Cortex of kidney (tissue), 1 donor: Measurements from ENCODE around the gene CNOT4.
"Not testable (repeated sequence)": the region's sequence is repeated elsewhere in the genome, so short reads cannot be mapped to it uniquely, and the experiment has no call there.

Experiments used
- DNase-seq: peaks from one replicate; lab custom pipeline; 2025; lab: John Stamatoyannopoulos, UW

Gene CNOT4

DNA sequence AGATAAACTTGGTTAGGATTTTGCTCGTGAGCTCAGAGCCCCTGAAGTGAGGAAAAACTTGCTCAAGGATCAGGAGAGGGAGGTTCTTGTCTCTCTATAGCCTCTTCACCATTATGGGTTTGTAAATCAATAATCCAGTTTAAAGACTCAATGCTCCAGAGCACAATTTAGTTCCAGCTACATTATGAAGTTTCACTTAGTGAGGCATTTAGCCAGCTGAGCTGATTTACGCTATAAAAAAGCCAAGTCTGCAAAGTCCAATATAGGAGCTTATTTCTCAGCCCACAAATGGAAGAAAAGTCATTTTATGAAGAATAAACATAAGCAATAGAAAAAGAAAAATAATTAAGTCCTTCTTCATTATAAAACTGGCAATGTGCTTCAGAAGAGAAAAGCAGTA is 145.7 kb downstream of the CNOT4 start:
- DNase-seq = no peak

DNA sequence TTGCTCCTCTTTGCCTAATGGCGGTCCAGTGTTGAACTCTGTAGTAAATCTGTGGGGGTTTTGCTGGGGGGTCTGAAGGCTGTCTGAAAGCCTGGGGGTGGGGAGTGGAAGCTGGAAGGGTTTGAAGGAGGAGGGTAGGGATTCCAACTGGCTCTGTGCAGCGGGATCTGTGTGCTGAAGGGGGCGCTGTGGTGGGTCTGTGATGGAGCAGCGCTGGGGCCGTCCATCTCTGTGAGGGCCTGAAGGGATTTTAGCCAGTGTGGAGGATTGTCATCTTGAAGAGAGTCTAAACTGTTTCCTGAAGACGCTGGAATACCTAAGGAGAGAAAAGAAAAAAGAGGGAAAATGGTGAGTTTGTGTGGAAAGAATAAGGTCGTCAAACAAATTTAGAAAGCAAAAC is 147.0 kb downstream of the CNOT4 start:
- no peak for DNase-seq

DNA sequence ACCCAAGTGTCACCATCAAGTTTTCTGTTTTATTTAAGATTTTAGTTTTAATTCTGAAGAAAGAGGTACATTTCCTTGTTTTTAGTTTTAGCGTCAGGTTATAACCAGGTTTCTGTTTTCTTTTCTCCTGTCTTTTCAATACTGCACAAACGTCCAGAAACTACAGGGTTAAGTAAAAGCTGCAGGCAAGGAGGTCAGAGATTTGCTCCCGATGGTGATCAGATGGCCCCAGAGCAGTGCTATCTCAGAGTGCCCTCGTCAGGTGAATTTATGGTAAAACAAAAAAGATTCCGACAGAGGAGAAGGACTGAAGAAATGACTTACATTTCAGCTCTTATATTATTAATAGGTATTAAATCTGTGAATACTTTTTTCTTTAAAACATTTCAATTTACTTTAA is 148.1 kb downstream of the CNOT4 start:
- DNase-seq = no peak

DNA sequence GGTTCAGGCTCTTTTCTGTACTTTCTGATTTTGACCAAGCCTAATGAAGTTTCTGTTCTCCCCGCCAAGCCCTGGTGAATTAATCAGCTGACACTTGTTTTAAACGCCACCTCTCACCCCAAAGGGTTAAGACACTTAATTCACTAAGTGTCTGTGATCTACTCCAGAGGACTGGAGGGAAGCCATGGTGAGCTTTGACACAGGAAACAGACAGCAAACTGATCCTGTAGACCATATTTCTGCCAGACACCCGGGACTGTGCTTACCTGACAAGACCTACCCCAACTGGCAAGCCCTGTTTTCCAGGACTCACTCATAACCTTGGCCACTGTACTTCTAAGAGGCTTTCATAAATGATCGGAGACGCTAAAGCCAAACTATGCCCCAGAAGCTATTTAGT is 150.3 kb downstream of the CNOT4 start:
- no peak for DNase-seq

DNA sequence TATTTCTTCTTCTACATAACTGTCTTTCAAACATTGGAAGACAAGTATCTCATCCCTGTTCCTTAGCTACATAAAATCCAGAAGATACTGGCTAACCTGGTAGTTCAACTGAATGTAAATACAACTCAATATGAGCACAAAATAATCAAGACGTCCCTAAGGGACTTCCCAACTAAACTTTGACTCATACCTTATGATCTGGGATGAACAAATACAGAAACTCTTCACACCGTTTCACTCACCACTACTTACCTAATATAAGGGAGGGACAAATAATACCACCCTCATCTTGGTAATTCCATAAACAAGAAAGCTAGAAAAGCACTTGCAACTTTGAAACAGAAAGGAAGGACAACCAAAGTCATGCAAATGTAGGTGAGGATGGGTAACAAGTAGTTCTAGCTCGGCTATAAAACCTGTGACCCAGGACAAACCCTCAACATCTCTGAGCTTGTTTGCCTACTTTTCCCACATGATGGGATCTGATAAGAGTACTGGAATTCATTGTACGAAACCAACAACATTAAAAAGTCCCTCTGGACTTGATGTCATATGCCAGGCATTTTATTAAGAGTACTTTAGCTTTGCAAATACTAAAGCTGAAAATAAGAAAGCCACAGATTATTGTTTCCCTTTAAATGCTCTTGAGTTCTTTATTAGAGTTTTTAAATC is 154.4 kb downstream of the CNOT4 start:
- DNase-seq = no peak

DNA sequence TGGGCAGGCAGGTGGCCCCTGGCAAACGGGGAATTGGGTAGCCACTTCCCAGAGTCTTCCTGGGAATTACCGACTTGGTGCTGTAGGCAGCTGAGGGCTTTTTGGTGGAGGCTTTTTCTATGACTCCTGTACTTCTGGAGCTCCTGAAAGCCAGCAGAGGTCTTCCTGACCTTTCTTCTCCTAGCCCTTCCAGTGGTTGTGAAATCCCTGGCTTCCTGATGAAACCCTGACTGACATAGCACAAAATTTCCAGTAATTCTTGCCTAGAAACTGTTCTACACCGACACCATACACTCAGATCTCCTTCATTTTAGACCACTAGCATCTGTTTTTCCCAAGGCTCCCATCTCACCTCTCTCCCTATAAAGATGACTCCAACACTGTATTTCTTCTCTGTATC is 156.1 kb downstream of the CNOT4 start:
- DNase-seq = no peak

DNA sequence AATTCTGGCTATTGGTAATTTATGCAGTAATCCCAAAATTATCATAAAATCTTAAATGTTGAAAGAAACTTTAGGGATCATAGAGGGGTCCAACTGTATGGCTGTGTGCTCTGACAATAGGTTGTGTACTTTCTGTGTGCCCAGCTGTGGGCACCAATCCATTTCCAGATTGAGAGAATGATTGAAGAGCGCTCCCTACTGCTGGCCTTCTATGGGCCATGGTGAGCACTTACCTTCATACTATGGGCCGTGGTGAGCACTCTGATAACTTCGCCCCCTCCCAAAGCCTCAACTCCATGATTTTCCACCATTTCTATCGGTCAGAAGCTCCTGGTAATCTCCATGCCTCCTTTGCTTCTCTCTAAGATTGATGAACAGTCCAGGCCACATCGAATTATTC is 157.6 kb downstream of the CNOT4 start:
- no peak for DNase-seq

DNA sequence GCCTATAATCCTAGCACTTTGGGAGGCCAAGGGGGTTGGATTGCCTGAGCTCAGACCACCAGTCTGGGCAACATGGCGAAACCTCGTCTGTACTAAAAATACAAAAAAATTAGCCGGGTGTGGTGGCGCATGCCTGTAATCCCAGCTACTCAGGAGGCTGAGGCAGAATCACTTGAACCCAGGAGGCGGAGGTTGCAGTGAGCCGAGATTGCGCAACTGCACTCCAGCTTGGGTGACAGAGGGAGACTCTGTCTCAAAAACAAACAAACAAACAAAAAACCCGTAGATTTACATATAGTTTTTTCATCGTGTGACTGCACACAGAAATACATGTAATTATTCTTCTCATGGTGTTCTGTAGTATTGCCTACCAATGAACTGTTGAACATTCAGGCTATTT is 158.8 kb downstream of the CNOT4 start:
- DNase-seq = not testable (repeated sequence)

DNA sequence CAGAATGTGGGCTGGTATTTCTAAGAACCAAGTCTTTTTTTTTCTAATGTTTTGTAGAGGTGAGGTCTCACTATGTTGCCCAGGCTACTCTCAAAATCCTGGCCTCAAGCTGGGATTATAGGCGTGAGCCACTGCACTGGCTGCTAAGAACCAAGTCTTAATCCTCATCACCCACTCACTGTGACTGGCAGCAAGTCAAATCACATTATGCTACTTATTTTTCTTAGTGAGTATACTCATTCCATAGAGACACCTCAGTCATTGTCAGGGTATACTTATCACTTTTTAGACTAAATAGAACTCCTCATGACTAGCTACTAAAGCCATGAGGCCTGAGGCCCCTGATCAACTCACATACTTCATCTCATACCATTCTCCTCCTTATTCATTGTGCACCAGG is 160.2 kb downstream of the CNOT4 start:
- no peak for DNase-seq

DNA sequence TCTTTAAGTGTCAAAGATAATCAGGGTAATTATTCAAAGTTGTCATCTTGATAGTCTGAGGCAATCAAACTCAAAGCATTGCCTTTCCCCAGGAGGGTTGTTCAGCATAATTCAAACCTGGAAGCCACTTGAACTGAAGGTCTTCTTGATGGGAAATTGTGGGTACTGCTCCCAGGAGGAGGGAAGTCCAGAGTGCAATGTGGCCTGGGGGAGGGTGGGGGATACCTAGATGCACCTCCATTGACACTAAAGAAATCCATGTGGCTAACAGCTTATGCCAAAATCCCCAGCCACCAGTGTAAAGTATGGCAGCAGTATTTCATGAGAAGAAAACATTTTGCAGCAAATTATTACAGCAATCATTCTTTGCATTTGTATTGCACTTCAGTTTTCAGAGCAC is 161.4 kb downstream of the CNOT4 start:
- DNase-seq = no peak

DNA sequence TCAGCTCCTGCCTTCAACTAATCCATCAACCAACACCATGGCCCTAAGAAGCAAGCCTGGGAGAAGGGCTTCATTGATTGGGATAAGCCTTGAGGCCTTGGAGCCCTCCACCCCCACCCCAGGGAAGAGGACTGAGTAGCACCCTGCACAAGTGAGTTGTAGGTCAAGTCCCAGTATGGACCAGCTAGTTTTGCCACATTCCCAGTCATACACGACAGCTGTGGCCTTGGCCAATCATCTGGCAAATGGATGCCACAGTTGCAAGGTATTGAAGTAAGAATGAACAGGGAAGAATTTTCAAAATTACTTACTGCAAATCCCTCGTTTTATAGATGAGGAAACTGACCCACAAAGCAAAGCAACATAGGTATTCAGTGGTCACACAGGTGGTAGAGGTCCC is 166.5 kb downstream of the CNOT4 start:
- no peak for DNase-seq

DNA sequence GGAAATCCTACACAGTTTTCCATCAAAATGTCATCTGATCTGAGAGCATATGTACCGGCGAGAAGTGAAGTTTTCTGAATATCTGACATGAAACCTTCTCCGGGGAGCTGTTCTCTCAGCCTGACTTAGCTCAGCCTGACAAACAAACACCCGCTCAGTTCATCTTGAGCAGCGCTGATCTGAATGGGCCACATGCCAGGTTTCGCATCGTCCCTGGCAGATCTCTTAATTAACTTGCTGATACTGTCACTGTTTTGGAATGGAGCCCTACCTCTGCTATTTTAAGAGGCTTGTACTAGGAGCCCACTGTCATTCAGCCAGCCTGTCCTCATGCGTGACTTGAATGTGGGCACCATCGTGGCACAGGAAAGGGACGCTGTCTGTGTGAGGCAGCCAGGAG is 167.0 kb downstream of the CNOT4 start:
- no peak for DNase-seq

DNA sequence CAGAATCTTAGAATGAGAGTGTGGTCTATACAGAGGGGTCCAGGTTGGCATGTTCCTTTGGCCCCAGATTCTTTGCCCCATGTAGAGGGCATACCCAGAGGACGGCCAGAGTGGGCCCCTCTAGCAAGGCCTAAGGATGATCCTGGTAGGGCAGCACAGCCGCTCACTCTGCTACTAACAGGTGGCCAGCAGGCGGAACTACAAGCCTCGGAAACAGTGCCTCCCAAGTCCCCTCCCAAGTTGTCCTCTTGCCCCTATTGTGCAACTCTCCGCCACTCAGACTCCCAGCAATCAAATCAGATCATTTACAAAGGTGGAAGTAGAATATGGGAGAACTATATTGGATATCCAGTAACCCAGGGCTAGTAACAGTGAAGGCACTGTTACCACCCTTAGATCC is 168.9 kb downstream of the CNOT4 start:
- DNase-seq = no peak

DNA sequence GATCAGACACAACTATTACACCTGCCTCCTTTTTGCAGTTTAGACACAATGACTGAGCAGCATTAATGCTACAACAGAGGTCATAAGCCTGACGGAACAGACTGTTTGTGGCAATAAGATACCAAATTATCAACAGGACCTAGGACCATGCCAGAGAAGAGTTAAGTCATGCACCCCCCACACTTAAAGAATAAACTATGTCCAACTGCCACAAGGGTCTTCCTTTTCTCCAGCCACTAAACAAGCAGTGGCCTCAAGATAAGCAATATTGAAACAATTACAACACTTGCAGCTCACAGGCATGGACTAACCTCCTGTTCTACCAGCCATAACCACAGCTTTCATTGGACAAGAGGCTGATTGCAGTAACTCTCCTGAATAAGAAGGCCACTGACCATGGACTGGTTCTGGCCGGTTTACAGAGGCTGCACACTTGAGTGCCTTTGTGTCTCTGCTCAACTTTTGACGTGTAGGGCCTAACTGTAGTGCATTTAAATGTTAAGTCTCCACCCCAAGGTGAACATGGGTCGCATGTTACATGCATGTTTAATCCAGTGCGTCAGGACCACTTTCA is 171.8 kb downstream of the CNOT4 start:
- no peak for DNase-seq

DNA sequence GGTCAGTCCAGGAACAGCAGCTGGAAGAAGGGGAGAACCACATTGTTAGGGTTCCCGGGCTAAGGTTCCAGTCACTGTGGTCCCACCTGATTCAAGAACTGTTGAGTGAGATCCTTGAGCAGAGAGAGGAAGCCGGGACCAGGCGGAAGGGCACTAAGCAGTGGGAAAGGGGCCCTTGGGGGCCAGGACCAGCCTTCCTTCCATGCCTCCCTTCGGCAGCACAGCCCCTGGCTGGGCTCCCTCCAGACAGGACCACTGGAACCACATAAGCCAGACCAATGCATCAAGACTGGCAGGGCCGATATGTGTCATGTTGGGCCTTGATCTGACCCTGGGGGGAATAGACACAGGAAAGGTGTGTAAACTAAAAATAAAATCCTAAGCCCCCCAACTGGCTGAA is 172.4 kb downstream of the CNOT4 start:
- no peak for DNase-seq

DNA sequence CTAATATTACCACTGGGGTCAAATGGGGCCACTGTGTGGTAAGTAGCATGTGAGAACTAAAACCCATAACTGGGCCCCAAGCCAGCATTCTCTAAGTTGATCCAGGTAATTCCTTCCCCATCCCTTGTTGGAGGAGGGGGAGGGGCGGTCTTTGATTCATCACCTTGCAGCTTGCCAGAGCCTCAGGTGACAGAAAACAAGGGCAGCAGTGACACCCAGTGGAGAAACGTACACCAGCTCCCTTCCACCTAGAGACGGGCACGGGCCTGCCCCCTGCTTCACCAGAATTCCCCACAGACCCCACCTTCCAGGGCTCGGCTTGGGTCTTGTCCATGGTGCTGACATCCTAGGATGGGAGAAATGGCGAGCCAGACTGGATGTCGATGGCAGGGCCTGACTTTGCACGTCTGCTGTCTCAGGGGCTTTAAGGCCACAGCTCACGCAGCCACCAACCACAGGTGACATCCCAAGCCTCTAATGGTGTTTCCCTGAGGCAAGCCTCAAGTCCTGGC is 174.2 kb downstream of the CNOT4 start:
- no peak for DNase-seq

DNA sequence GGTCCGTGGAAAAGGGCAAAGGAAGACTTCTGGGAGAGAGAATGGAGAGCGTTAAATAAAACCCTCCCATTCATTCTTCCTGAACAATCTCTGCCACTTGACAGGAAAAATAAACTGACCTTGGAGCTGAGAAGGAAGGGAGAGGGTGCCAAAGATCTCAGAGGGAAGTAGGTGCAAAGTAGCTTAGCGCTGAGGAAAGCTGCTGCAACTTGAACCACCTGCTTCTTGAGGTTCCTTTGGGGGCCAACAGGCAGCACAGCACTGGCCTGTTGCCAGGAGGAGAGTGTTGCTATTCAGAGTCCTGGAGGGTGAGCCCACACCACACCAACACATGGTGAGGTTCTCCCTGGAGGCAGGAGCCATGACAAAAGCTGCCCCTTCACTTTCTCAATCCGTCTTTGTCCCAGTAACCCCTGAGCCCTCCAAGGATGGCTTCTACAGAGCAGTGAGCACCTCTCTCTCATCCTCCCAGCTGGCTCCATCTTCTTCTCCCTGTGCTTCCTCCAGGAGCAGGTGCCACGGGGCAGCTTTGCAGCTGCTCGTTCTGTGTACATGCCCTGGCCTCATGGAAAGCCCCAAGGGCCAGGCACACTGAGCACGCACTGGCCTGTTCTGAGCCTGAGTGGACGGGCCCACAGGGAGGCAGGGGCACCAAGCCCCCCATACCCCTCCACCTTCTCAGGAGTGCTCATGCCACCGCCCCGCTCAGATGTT is 174.9 kb downstream of the CNOT4 start:
- no peak for DNase-seq

DNA sequence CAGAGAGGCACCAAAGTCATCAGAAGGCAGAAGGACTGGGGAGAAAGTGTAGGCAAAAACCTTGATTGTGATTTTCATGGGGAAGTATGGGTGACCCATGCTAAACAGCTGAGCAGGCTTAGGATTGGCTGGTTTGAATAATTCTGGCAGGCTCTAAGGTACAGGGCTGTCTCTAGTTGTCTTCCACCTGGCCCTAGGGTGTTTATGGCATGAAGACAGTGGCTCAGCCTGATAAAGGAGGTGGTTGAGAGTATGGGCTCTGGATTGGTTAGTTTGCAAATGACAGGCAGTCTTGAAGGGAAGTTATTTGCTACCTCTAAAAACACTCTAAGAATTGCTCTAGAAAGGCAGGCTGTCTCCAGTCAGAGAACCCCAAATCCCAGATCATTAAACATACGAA is 176.0 kb downstream of the CNOT4 start:
- no peak for DNase-seq

DNA sequence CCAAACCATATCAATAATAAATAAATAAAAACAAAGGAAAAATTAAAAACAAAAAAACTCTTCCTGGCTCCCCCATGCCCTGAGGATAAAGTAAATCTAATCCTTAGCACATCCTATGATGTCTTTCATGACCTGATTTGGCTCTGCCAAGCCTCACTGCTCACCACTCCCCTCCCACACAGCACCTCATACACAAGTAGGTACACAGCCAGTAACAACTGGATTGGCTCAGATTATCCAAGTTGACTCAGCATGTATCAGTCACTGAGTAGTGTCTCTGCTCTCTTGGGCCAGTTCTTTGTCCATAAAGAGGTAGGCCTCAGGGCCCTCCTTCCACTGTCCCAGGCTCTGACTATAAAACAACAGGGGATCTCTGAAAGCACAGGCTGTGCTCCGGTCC is 176.7 kb downstream of the CNOT4 start:
- no peak for DNase-seq

DNA sequence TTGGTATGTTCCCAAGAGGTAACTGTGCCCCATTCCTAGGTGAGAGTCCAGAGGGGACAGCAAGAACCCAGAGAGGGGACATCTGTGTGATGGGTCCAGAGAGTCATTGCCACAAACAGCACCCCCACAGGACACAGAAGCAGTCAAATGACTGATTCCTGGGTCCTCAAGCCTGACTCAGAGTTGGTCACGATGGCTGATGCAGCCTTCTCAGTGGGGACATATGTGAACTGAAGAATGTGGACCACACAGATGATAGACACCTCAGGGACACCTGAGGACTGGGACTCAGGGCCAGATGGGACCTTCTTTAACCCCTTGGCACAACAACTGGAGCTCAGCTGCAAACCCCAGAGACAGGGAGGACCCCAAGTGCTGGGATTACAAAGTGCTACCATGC is 179.8 kb downstream of the CNOT4 start:
- DNase-seq = no peak

DNA sequence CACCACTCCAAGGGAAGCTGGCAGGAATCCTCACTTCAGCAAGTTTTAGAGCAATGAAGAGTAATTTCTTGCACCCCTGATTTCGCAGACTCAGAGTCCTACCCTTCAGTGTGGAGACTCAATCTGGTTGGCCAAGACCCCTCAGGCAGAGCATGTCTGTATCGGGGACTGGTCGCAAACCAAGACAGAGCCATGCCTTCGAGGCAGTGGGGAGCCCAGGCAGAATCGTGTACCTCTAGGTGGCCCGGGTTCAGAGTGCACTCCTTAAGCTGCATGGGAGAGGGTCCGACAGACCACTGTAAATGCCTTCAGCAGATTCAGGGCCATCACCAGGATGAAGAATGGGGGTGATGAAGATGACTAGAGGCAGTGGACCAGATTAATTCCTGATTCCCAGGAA is 181.4 kb downstream of the CNOT4 start:
- DNase-seq = no peak

DNA sequence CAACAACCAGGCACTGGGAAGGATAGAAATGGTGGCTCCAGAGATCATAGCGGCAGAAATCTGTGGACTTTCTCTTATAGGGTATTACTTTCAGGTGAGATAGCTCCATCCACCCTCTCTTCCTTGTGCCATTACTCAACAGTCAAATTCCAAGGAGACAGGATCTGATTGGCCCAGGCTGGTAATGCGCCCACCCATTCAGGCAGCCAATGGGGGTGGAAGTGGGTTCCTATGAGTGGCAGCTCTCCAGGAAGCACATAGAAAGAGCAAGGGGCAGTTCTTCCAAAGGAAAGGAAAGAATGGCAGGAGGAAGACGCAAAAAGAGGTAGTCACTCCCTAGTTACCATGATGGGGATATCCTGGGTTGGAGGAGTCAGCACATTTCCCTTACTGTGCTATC is 181.8 kb downstream of the CNOT4 start:
- no peak for DNase-seq

DNA sequence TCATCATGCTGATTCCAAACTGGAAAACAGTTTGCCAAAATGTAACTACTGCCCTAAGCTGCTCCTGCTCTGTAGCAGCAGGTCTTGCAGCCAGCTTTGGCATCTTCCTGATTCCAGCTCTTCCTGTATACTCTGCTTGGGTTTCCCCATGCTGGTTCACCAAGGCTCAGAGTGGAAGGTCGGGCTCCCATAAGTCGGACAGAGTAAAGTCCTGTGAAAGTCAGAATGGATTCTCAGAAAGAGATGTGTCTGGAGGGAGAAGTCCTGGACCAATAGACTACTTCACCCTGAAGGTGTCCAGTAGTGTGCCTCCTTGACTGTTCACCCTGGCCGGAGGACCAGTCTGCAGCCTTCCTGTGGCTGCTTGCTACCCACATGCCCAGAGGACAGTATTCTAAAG is 182.4 kb downstream of the CNOT4 start:
- no peak for DNase-seq
